Vein endothelial cell (primary cell): ENCODE data around the gene MRPL40. TPM values are rescaled to one million over a fixed set of nuclear protein-coding genes. Genes with fewer than 3 reads are reported as not detected.

Source experiments
- total RNA-seq: library from RNA; depleted of rRNA; stranded (reverse); fragments of >200 nt; gene quantifications from 2 replicates; pipeline ENCODE4 v1.2.3, GENCODE V29; 2012

MRPL40 gene
- total RNA-seq, result 24.5 and 30.8 TPM in 2 replicates

DNA sequence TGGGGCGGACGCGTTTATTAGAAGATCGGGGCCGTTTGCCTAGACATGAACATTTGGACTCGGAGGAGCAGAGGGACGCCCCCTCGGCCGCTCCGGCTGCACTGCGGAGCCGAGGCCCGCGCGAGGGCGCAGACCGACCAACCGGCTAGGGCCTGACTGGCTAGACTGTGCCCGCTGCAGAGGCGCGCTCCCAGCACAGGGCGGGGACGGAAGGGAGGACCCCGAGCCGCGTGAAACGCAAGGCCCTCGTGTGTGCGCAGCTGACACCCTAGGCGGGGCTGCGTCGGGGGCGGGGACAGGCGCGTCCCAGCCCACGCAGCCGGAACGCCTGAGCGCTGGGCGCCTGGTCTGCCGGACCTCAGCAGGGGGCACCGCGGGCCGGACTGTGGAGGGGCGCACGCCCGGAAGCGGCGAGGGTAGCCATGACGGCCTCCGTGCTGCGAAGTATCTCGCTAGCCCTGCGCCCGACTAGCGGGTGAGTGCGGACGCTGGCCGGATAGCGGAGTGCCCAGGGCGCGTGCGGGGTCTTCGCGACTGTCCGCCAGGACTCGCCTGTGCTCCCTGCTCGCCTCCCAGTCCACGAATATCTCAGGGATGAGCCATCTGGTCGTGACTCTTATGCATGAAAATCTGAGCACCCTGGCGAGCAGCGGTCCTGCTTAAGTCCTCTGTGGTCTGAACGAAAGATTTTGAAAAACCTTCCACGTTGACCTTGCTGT lies at the start of gene MRPL40:
Gene MRPL40 (plus strand): TSS at position 413 of the 719 bp plus-strand sequence. CDS start 10 bp downstream, at position 423.

GRCh38 chr22:19431649-19432132 lies 654 bp upstream of the MRPL40 start, which contains the start of gene HIRA:
HIRA (minus strand) TSS chr22:19431733; CDS start chr22:19431476, 257 bp downstream.

DNA sequence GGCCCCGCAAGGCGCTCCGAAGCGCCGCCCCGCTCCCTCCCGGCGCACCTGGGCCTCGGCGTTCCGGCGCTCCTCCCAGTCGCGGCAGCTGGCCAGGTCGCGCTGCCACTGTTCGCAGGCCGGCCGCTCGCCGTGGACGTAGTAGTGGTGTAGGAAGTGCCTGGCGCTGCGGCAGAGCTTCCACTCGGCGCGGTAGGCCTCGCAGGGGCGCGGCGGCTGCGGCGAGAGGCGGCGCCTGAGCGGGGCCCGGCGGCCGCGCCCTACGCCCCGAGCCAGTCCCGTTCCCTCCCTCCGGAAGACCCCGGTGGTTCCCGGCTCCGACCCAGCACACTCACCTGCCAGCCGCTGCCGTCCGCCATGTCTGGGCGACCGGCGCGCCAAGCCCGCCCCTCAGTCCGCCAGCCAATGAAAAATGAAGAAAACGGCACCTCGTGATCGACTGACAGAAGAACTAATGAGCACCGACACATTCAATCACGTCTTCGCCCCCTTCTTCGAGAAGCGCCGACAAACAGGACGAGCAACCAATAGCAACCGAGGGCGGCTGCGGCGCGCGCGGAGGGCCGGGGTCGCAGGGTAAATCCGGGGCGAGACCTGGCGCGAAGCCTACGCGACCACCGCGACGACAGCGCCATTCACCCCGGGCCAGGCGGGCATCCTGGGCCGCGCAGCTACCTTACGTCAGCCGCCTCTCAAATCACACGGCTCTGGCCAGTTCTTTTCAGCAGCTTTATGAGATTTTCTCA lies 15.2 kb downstream of the MRPL40 start, which contains the start of gene C22orf39:
Gene C22orf39 (minus strand): TSS at position 382 of the 746 bp plus-strand sequence. CDS start 23 bp downstream, at position 359.

DNA sequence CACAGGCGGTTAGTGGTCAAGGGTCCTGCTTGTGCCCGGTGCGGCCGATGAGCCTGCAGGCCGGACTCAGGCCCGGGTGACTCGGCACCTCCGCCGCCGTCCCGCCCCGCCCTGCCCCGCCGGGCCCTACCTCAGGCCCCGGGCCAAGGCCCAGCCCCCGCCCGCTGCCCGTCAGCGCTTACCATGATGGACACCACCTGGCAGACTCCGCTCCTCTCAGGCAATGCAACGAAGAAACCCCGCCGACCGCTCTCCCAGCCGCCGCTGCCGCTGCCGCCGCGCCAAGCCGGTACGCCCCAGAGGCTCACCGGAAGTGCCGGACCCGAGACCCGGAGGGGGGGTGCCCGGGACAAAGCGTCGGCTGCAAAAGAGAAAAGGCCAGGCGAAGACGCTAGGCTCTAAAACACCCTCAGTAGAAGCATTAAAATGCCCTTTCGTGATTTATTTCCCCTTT lies 46.6 kb downstream of the MRPL40 start, which contains the start of gene UFD1:
Gene UFD1 (minus strand): TSS at position 293 of the 454 bp plus-strand sequence. CDS start 108 bp downstream, at position 185.

GRCh38 chr22:19479355-19480172 lies 47.2 kb downstream of the MRPL40 start, which contains the start of gene CDC45:
CDC45 (plus strand) TSS chr22:19479920; CDS start chr22:19479969, 49 bp downstream.

Other genes starting within 250 kb of the MRPL40 start
- 3.9 and 4.2 TPM in 2 replicates for gene CLTCL1, start 140.8 kb upstream of the MRPL40 start, total RNA-seq
- 19.3 and 20.9 TPM in 2 replicates for gene HIRA, start 812 bp upstream of the MRPL40 start, total RNA-seq
- 13.8 and 18.3 TPM in 2 replicates for gene C22orf39, start 15.2 kb downstream of the MRPL40 start, total RNA-seq
- gene UFD1, start 46.6 kb downstream of the MRPL40 start, total RNA-seq, result 118 and 123 TPM in 2 replicates
- gene CDC45, start 47.4 kb downstream of the MRPL40 start, total RNA-seq, result 12.1 and 26.5 TPM in 2 replicates
- gene CLDN5, start 91.9 kb downstream of the MRPL40 start, total RNA-seq, result 510 and 632 TPM in 2 replicates